Measurements from ENCODE around the gene B4GALT5.

DNA sequence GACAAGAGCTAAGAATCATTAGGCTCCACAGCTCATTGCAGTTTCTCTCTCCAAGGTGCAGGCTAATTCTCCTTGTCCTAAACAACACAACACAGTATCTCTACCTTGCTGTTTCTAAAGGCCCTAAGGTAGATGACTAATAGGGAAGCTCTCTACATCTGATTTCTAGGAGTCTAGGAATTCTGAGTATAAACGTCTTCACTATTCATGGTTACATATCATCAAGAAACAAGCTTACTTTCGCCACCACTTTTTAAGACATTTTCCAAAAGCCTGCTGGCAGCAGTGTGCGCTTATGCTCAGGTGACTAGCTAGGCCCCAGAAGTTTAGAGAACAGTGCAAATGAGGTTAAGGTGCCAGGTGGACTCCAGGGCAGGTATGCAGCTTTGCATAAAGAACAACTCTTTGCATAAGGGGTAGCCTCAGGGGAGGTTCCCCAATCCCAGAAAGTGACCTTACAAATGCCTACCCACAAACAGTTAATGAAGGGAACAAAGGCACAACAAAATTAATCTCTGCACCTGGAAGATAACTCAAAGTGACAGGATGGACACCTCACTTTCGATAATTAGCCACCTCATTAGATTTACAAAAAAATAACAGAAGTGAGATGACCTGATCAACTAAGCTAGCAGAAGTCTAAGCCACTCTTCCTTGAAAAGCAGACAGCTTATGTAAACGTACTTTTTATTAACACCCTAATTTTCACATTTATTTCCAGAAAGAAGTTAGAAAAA lies 20.1 kb downstream of the B4GALT5 start:
- TF ChIP-seq, protein P1, sequence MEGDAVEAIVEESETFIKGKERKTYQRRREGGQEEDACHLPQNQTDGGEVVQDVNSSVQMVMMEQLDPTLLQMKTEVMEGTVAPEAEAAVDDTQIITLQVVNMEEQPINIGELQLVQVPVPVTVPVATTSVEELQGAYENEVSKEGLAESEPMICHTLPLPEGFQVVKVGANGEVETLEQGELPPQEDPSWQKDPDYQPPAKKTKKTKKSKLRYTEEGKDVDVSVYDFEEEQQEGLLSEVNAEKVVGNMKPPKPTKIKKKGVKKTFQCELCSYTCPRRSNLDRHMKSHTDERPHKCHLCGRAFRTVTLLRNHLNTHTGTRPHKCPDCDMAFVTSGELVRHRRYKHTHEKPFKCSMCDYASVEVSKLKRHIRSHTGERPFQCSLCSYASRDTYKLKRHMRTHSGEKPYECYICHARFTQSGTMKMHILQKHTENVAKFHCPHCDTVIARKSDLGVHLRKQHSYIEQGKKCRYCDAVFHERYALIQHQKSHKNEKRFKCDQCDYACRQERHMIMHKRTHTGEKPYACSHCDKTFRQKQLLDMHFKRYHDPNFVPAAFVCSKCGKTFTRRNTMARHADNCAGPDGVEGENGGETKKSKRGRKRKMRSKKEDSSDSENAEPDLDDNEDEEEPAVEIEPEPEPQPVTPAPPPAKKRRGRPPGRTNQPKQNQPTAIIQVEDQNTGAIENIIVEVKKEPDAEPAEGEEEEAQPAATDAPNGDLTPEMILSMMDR (conservative IDR thresholded peaks at IDR 0.05) = no peak
- TF ChIP-seq EZH2 (IDR thresholded peaks at IDR 0.05; ENCODE audit: low read depth) = no peak

Measured in PC-9 (cell line).